ENCODE data around the gene BTBD9. TPM values are rescaled to one million over a fixed set of nuclear protein-coding genes. Genes with fewer than 3 reads are reported as not detected.

The BTBD9 gene
- total RNA-seq, 2 experiments from 2014 or later, result 8.2 to 12.2 TPM

GRCh38 chr6:38185752-38186151, 454.0 kb downstream of the BTBD9 start:
- peaks cover 5% of the 10 kb centered on the region for H3K36me3 Mint-ChIP-seq (ENCODE audit: low read depth)
- ChIA-PET CTCF (no interaction called here), POLR2A (no interaction called here)
- no peak overlapping the region for H3K27ac Mint-ChIP-seq
- H3K27me3 Mint-ChIP-seq, result no peaks in the 10 kb centered on the region
- no peaks in the 10 kb centered on the region for H3K4me1 Mint-ChIP-seq
- intact Hi-C loops (cut with DNase I, micrococcal nuclease), result no loop called here
- ATAC-seq, result no peak
- no peak for DNase-seq
- H3K4me3 Mint-ChIP-seq, result no peak overlapping the region
- H3K9me3 Mint-ChIP-seq (ENCODE audit: low read depth), result no peaks in the 10 kb centered on the region

- no peaks in the 10 kb centered on the region for H3K9me3 Mint-ChIP-seq (ENCODE audit: low read depth)
- ChIA-PET POLR2A (no interaction called here), CTCF (no interaction called here)
- peaks cover 5% of the 10 kb centered on the region for H3K36me3 Mint-ChIP-seq (ENCODE audit: low read depth)
- intact Hi-C loops (cut with DNase I, micrococcal nuclease), result no loop called here
- DNase-seq (no peak), ATAC-seq (no peak)
- no peaks in the 10 kb centered on the region for H3K27me3 Mint-ChIP-seq
- no peaks in the 10 kb centered on the region for H3K4me1 Mint-ChIP-seq
- no peak overlapping the region for H3K4me3 Mint-ChIP-seq
- H3K27ac Mint-ChIP-seq, result no peak overlapping the region
These were observed 454.5 kb downstream of the BTBD9 start for GRCh38 chr6:38185244-38185643.

GRCh38 chr6:38184585-38185080, 455.1 kb downstream of the BTBD9 start:
- CTCF ChIA-PET, result no interaction called here
- peaks cover 5% of the 10 kb centered on the region for H3K36me3 Mint-ChIP-seq (ENCODE audit: low read depth)
- H3K27me3 Mint-ChIP-seq, result no peaks in the 10 kb centered on the region
- H3K4me3 Mint-ChIP-seq, result no peak overlapping the region
- POLR2A ChIA-PET, result no interaction called here
- no peak overlapping the region for H3K27ac Mint-ChIP-seq
- intact Hi-C loops (cut with DNase I, micrococcal nuclease), result no loop called here
- no peak for DNase-seq
- H3K9me3 Mint-ChIP-seq (ENCODE audit: low read depth), result no peaks in the 10 kb centered on the region
- no peak for ATAC-seq
- no peaks in the 10 kb centered on the region for H3K4me1 Mint-ChIP-seq

- ChIA-PET POLR2A (no interaction called here), CTCF (no interaction called here)
- Mint-ChIP-seq H3K9me3 (ENCODE audit: low read depth) (no peaks in the 10 kb centered on the region), H3K4me3 (no peak overlapping the region), H3K27me3 (no peaks in the 10 kb centered on the region), H3K27ac (no peak overlapping the region), H3K36me3 (ENCODE audit: low read depth) (peaks cover 5% of the 10 kb centered on the region), H3K4me1 (no peaks in the 10 kb centered on the region)
- intact Hi-C loops (cut with DNase I, micrococcal nuclease), result no loop called here
- DNase-seq (no peak), ATAC-seq (no peak)
These were observed 455.7 kb downstream of the BTBD9 start for GRCh38 chr6:38183856-38184584.

GRCh38 chr6:38182426-38182825, 457.3 kb downstream of the BTBD9 start:
- H3K36me3 Mint-ChIP-seq (ENCODE audit: low read depth), result peaks cover 3% of the 10 kb centered on the region
- CTCF ChIA-PET, result no interaction called here
- ATAC-seq, result no peak
- H3K27me3 Mint-ChIP-seq, result no peaks in the 10 kb centered on the region
- H3K9me3 Mint-ChIP-seq (ENCODE audit: low read depth), result no peaks in the 10 kb centered on the region
- POLR2A ChIA-PET, result interaction anchor here (0.7 kb wide), 1 partner anchor 80 kb away, joined by 4 read pairs; no protein-coding TSS in a partner anchor
- intact Hi-C loops (cut with DNase I, micrococcal nuclease), result no loop called here
- DNase-seq, result no peak
- H3K4me1 Mint-ChIP-seq, result no peaks in the 10 kb centered on the region
- no peak overlapping the region for H3K4me3 Mint-ChIP-seq
- H3K27ac Mint-ChIP-seq, result no peak overlapping the region

GRCh38 chr6:38180586-38180985, 459.1 kb downstream of the BTBD9 start:
- intact Hi-C loops (cut with DNase I, micrococcal nuclease), result no loop called here
- DNase-seq (no peak), ATAC-seq (no peak)
- Mint-ChIP-seq H3K36me3 (ENCODE audit: low read depth) (peaks cover under 1% of the 10 kb centered on the region), H3K27ac (no peak overlapping the region), H3K9me3 (ENCODE audit: low read depth) (no peaks in the 10 kb centered on the region), H3K4me3 (no peak overlapping the region), H3K4me1 (no peaks in the 10 kb centered on the region), H3K27me3 (no peaks in the 10 kb centered on the region)
- ChIA-PET POLR2A (no interaction called here), CTCF (interaction anchor here (0.8 to 1.2 kb wide), 2 partner anchors 12 to 16 kb away, joined by 3 to 5 read pairs; no protein-coding TSS in a partner anchor)

GRCh38 chr6:38179794-38180430, 459.8 kb downstream of the BTBD9 start:
- Mint-ChIP-seq H3K4me1 (no peaks in the 10 kb centered on the region), H3K36me3 (ENCODE audit: low read depth) (no peaks in the 10 kb centered on the region), H3K27ac (no peak overlapping the region), H3K9me3 (ENCODE audit: low read depth) (no peaks in the 10 kb centered on the region), H3K4me3 (no peak overlapping the region), H3K27me3 (no peaks in the 10 kb centered on the region)
- POLR2A ChIA-PET, result no interaction called here
- no peak for ATAC-seq
- no peak for DNase-seq
- CTCF ChIA-PET, result interaction anchor here (0.8 to 1.2 kb wide), 2 partner anchors 12 to 15 kb away, joined by 3 to 5 read pairs; no protein-coding TSS in a partner anchor
- intact Hi-C loops (cut with DNase I, micrococcal nuclease), result no loop called here

- H3K27me3 Mint-ChIP-seq, result no peaks in the 10 kb centered on the region
- intact Hi-C loops (cut with DNase I, micrococcal nuclease), result no loop called here
- CTCF ChIA-PET, result no interaction called here
- POLR2A ChIA-PET, result no interaction called here
- no peaks in the 10 kb centered on the region for H3K36me3 Mint-ChIP-seq (ENCODE audit: low read depth)
- H3K4me3 Mint-ChIP-seq, result no peak overlapping the region
- DNase-seq (no peak), ATAC-seq (no peak)
- H3K9me3 Mint-ChIP-seq (ENCODE audit: low read depth), result no peaks in the 10 kb centered on the region
- no peak overlapping the region for H3K27ac Mint-ChIP-seq
- H3K4me1 Mint-ChIP-seq, result no peaks in the 10 kb centered on the region
These were observed 460.4 kb downstream of the BTBD9 start for GRCh38 chr6:38179300-38179699.

- ATAC-seq (no peak), DNase-seq (no peak)
- Mint-ChIP-seq H3K9me3 (ENCODE audit: low read depth) (no peaks in the 10 kb centered on the region), H3K4me3 (no peak overlapping the region), H3K36me3 (ENCODE audit: low read depth) (no peaks in the 10 kb centered on the region), H3K4me1 (peaks cover 1% of the 10 kb centered on the region), H3K27ac (no peak overlapping the region), H3K27me3 (no peaks in the 10 kb centered on the region)
- intact Hi-C loops (cut with DNase I, micrococcal nuclease), result no loop called here
- ChIA-PET POLR2A (no interaction called here), CTCF (no interaction called here)
These were observed 461.2 kb downstream of the BTBD9 start for GRCh38 chr6:38178584-38178886.

GRCh38 chr6:38177882-38178583, 461.7 kb downstream of the BTBD9 start:
- Mint-ChIP-seq H3K27me3 (no peaks in the 10 kb centered on the region), H3K4me3 (no peak overlapping the region), H3K36me3 (ENCODE audit: low read depth) (no peaks in the 10 kb centered on the region), H3K4me1 (peaks cover 3% of the 10 kb centered on the region), H3K27ac (no peak overlapping the region), H3K9me3 (ENCODE audit: low read depth) (no peaks in the 10 kb centered on the region)
- no peak for DNase-seq
- intact Hi-C loops (cut with DNase I, micrococcal nuclease), result no loop called here
- ATAC-seq, result no peak
- ChIA-PET POLR2A (no interaction called here), CTCF (no interaction called here)

GRCh38 chr6:38176797-38177751, 462.7 kb downstream of the BTBD9 start:
- no peaks in the 10 kb centered on the region for H3K27me3 Mint-ChIP-seq
- intact Hi-C loops (cut with DNase I, micrococcal nuclease), result no loop called here
- no peaks in the 10 kb centered on the region for H3K9me3 Mint-ChIP-seq (ENCODE audit: low read depth)
- no peaks in the 10 kb centered on the region for H3K36me3 Mint-ChIP-seq (ENCODE audit: low read depth)
- CTCF ChIA-PET, result interaction anchor here (0.6 kb wide), 1 partner anchor 14 kb away, joined by 3 read pairs; no protein-coding TSS in a partner anchor
- no peak overlapping the region for H3K4me3 Mint-ChIP-seq
- ATAC-seq (no peak), DNase-seq (no peak)
- peaks cover 3% of the 10 kb centered on the region for H3K4me1 Mint-ChIP-seq
- H3K27ac Mint-ChIP-seq, result no peak overlapping the region
- POLR2A ChIA-PET, result interaction anchor here (0.7 kb wide), 1 partner anchor 13 kb away, joined by 3 read pairs; no protein-coding TSS in a partner anchor
